GM18873 (cell line): ENCODE data around the gene KIAA1671.

ENCODE experiments used
- ATAC-seq: cut with Tn5 transposase; IDR thresholded peaks from one replicate; pipeline ENCODE4 v1.9.1; 2021; ENCODE audit warnings: mild to moderate bottlenecking, moderate library complexity, moderate number of reproducible peaks; ENCODE audit not compliant: unreplicated experiment, low FRiP score

Gene KIAA1671

GRCh38 chr22:24950272-24950902 lies 2.1 kb upstream of the KIAA1671 start:
- ATAC-seq = no peak

- ATAC-seq = no peak
These were observed 394 bp downstream of the KIAA1671 start for GRCh38 chr22:24952837-24953383.

GRCh38 chr22:24953384-24954113 lies 1.0 kb downstream of the KIAA1671 start:
- ATAC-seq = no peak

- no peak for ATAC-seq
These were observed 1.6 kb downstream of the KIAA1671 start for GRCh38 chr22:24954114-24954463.

- ATAC-seq = no peak
These were observed 2.3 kb downstream of the KIAA1671 start for GRCh38 chr22:24954856-24955255.

- no peak for ATAC-seq
These were observed 4.5 kb downstream of the KIAA1671 start for GRCh38 chr22:24957043-24957442.

- no peak for ATAC-seq
These were observed 8.8 kb downstream of the KIAA1671 start for GRCh38 chr22:24961217-24961844.

GRCh38 chr22:24962094-24962493 lies 9.6 kb downstream of the KIAA1671 start:
- no peak for ATAC-seq

GRCh38 chr22:24962835-24963234 lies 10.3 kb downstream of the KIAA1671 start:
- no peak for ATAC-seq

GRCh38 chr22:24964441-24964840 lies 11.9 kb downstream of the KIAA1671 start:
- ATAC-seq = no peak

GRCh38 chr22:24965822-24966626 lies 13.5 kb downstream of the KIAA1671 start:
- ATAC-seq = no peak

GRCh38 chr22:24968066-24968561 lies 15.6 kb downstream of the KIAA1671 start:
- no peak for ATAC-seq

GRCh38 chr22:24969560-24970301 lies 17.2 kb downstream of the KIAA1671 start:
- ATAC-seq = no peak

GRCh38 chr22:24972369-24972768 lies 19.9 kb downstream of the KIAA1671 start:
- no peak for ATAC-seq

GRCh38 chr22:24973872-24974271 lies 21.4 kb downstream of the KIAA1671 start:
- no peak for ATAC-seq

GRCh38 chr22:24975125-24975640 lies 22.7 kb downstream of the KIAA1671 start:
- no peak for ATAC-seq

GRCh38 chr22:24975813-24976341 lies 23.4 kb downstream of the KIAA1671 start:
- no peak for ATAC-seq

- ATAC-seq = no peak
These were observed 24.1 kb downstream of the KIAA1671 start for GRCh38 chr22:24976442-24977218.
